Testis (tissue), 3 donors: ENCODE results near the gene WDR91. TPM values are rescaled to one million over a fixed set of nuclear protein-coding genes. Genes with fewer than 3 reads are reported as not detected.

ENCODE experiments used
- DNase-seq: peaks from one replicate; pipeline ENCODE4 v3.0.0-alpha.2; 2019
- H3K27ac ChIP-seq, 2 donors: fragments of 200-600 bp; sonication (generic); one replicate each; pipeline ENCODE4 v1.5.1; 2019
- H3K27me3 ChIP-seq: fragments of 200-600 bp; sonication (generic); one replicate; pipeline ENCODE4 v1.5.1; 2019
- H3K36me3 ChIP-seq: fragments of 200-600 bp; sonication (generic); one replicate; pipeline ENCODE4 v1.5.1; 2017; ENCODE audit warnings: low read depth; ENCODE audit errors: missing control alignments
- H3K4me1 ChIP-seq: fragments of 200-600 bp; sonication (generic); one replicate; pipeline ENCODE4 v1.5.1; 2019
- H3K4me3 ChIP-seq, 2 donors: fragments of 200-600 bp; sonication (generic); one replicate each; pipeline ENCODE4 v1.5.1; 2017 to 2019
- H3K9me3 ChIP-seq: fragments of 200-600 bp; sonication (generic); one replicate; pipeline ENCODE4 v1.5.1; 2017
- CTCF ChIP-seq, 3 experiments: fragments of 450-650 bp in 2 of 3; fragments of 200-600 bp in 1 of 3; sonication (generic) in 1 of 3; IDR thresholded peaks; one replicate each; pipeline ENCODE4 v1.5.1; 2016 to 2019; ENCODE audit warnings: antibody characterized with exemption in 3 of 3, mild to moderate bottlenecking in 2 of 3, moderate library complexity in 1 of 3
- POLR2A ChIP-seq: fragments of 450-650 bp; IDR thresholded peaks from one replicate; pipeline ENCODE4 v1.6.1; 2017; ENCODE audit warnings: antibody characterized with exemption, mild to moderate bottlenecking, moderate library complexity
- WGBS, 2 donors: methylation state at CpG; one replicate each; pipeline ENCODE4 v1.1.5; 2018; 5-methylcytosine and 5-hydroxymethylcytosine counted together
- intact Hi-C: fragments of 100-400 bp; cut with DNase I; formaldehyde crosslinking; loops from one replicate; pipeline ENCODE4 v1.15.1; 2023; ENCODE audit warnings: low total_unique reads
- microRNA-seq, 2 donors: library from miRNA; unstranded; fragments of <30 nt; microRNA quantifications; one replicate each; pipeline ENCODE4, GENCODE V29; 2016; ENCODE audit warnings: borderline number of aligned reads in 2 of 2, borderline replicate concordance in 1 of 2
- polyA plus RNA-seq: library from polyadenylated mRNA; stranded (reverse); fragments of 350-450 nt; fragmentation: Illumina TruSeq; extraction: RNeasy Lipid Tissue Mini Kit (QIAGEN cat#74804); gene quantifications from one replicate; pipeline ENCODE4 v1.2.3, GENCODE V29; 2014; ENCODE audit warnings: low read depth, low replicate concordance; ENCODE audit not compliant: insufficient read depth
- small RNA-seq, 2 donors: library from RNA; depleted of rRNA; stranded (forward); fragments of <200 nt; gene quantifications; one replicate each; pipeline ENCODE3, GENCODE V24; 2016
- total RNA-seq, 2 donors: library from RNA; depleted of rRNA; stranded (reverse); fragments of >200 nt; gene quantifications; one replicate each; pipeline ENCODE4 v1.2.3, GENCODE V29; 2016

The WDR91 gene
- total and polyA plus RNA-seq, 3 donors from 2014 or later, result 23.8 to 46.6 (median 29.5) TPM

GRCh38 chr7:135147899-135148721 lies 63.2 kb downstream of the WDR91 start, which contains the start of gene TMEM140:
TMEM140 (plus strand) TSS chr7:135148072; CDS start chr7:135164442, 16,370 bp downstream.
- H3K27ac ChIP-seq, result peak within 1 kb of the TSS; percentile 84 to 95
- H3K36me3 ChIP-seq, result no peaks in the 10 kb centered on the region
- intact Hi-C loops, result no loop called here
- no peaks in the 10 kb centered on the region for H3K27me3 ChIP-seq
- TF ChIP-seq CTCF (IDR thresholded peaks at IDR 0.05) (no peak), POLR2A (no peak)
- peaks cover 14% of the 10 kb centered on the region for H3K4me1 ChIP-seq
- WGBS, 2 donors, result 45 to 50% methylated on average over 13 of the region's 13 CpGs
- no peaks in the 10 kb centered on the region for H3K9me3 ChIP-seq
- H3K4me3 ChIP-seq, result peak within 1 kb of the TSS; percentile 33 to 50
- peak; percentile 55 for DNase-seq

- TF ChIP-seq POLR2A, result no peak
- no peak for TF ChIP-seq CTCF (IDR thresholded peaks at IDR 0.05)
- no peak for DNase-seq
- no peaks in the 10 kb centered on the region for H3K9me3 ChIP-seq
- no peaks in the 10 kb centered on the region for H3K27me3 ChIP-seq
- WGBS, 2 donors, result 27 to 40% methylated on average over 6 of the region's 6 CpGs
- intact Hi-C loops, result no loop called here
- no peaks in the 10 kb centered on the region for H3K36me3 ChIP-seq
- H3K4me1 ChIP-seq, result peaks cover 14% of the 10 kb centered on the region
- H3K4me3 ChIP-seq, result peak overlapping the region; percentile 33 to 50
- peak overlapping the region; percentile 84 to 95 for H3K27ac ChIP-seq
Observed at GRCh38 chr7:135147341-135147898, 63.9 kb downstream of the WDR91 start.

GRCh38 chr7:135143885-135144668 lies 67.2 kb downstream of the WDR91 start:
- H3K4me3 ChIP-seq, result no peak overlapping the region
- no peaks in the 10 kb centered on the region for H3K36me3 ChIP-seq
- H3K27ac ChIP-seq, result peak overlapping the region in 1 of 2 donors; percentile 67
- H3K4me1 ChIP-seq, result peaks cover 14% of the 10 kb centered on the region
- H3K27me3 ChIP-seq, result no peaks in the 10 kb centered on the region
- no peaks in the 10 kb centered on the region for H3K9me3 ChIP-seq
- intact Hi-C loops, result no loop called here
- peak; percentile 55 for DNase-seq
- TF ChIP-seq POLR2A (no peak), CTCF (IDR thresholded peaks at IDR 0.05) (no peak)
- WGBS, 2 donors, result 48 to 49% methylated on average over 3 of the region's 3 CpGs

Small RNA genes within 50 kb of the gene (microRNA-seq; reads per million reads assigned to microRNA genes)
- 0.69 to 1.4 reads per million in 2 donors for gene MIR6509

Small RNA genes within 50 kb of the gene (small RNA-seq; reads per million reads assigned to genes)
- gene MIR6509, result 0 to 0.38 reads per million in 2 donors

Other genes starting within 250 kb of the WDR91 start
- gene AGBL3, start 225.0 kb downstream of the WDR91 start, total RNA-seq, result 10 to 100 TPM; 10.0 to 21.6 TPM
- 13.9 TPM for gene AGBL3, start 225.0 kb downstream of the WDR91 start, polyA plus RNA-seq
- gene TMEM140, start 63.5 kb downstream of the WDR91 start, total RNA-seq, result 1 to 10 TPM; 5.1 to 6.3 TPM
- gene TMEM140, start 63.5 kb downstream of the WDR91 start, polyA plus RNA-seq, result 11.4 TPM
- gene CYREN, start 40.8 kb downstream of the WDR91 start, total RNA-seq, result 10 to 100 TPM; 44.3 to 47.3 TPM
- gene CYREN, start 40.8 kb downstream of the WDR91 start, polyA plus RNA-seq, result 36.3 TPM
- gene STRA8, start 22.3 kb upstream of the WDR91 start, total RNA-seq, result 1 to 10 TPM in 1 of 2 donors, under 1 TPM in 1; 0.87 to 3.5 TPM
- gene STRA8, start 22.3 kb upstream of the WDR91 start, polyA plus RNA-seq, result 1.4 TPM